Brain microvascular endothelial cell (primary cell): ENCODE measurements around the gene DMRTC2.

Source experiments
- DNase-seq: peaks from one replicate; pipeline ENCODE4 v3.0.0-alpha.2; 2020
- H3K27ac ChIP-seq: fragments of 250-450 bp; sonication (Bioruptor Pico); 2 replicates; pipeline ENCODE4 v1.5.1; 2020; ENCODE audit warnings: mild to moderate bottlenecking, moderate library complexity
- H3K27me3 ChIP-seq: fragments of 250-450 bp; sonication (Bioruptor Pico); replicated peaks from 2 replicates; pipeline ENCODE4 v1.5.1; 2020; ENCODE audit warnings: mild to moderate bottlenecking
- H3K36me3 ChIP-seq: fragments of 250-450 bp; sonication (Bioruptor Pico); replicated peaks from 2 replicates; pipeline ENCODE4 v1.5.1; 2020; ENCODE audit warnings: mild to moderate bottlenecking
- H3K4me3 ChIP-seq: 2 replicates; pipeline ENCODE4 v1.5.1; 2011; ENCODE audit warnings: low read depth, mild to moderate bottlenecking, control low read depth, low read length, moderate library complexity
- in situ Hi-C: cut with HindIII; loops from 2 replicates; pipeline ENCODE4 v1.10.0; 2017; ENCODE audit warnings: low sequenced_read_pairs, low pct_ligation_motif_present
- TF ChIP-seq, protein P1 (sequence below): IDR thresholded peaks from 2 replicates; pipeline ENCODE4 v1.5.1; 2011; ENCODE audit warnings: low read depth, mild to moderate bottlenecking, moderate library complexity, low read length, control low read depth, inconsistent platforms; ENCODE audit errors: missing control alignments

DMRTC2 gene

DNA sequence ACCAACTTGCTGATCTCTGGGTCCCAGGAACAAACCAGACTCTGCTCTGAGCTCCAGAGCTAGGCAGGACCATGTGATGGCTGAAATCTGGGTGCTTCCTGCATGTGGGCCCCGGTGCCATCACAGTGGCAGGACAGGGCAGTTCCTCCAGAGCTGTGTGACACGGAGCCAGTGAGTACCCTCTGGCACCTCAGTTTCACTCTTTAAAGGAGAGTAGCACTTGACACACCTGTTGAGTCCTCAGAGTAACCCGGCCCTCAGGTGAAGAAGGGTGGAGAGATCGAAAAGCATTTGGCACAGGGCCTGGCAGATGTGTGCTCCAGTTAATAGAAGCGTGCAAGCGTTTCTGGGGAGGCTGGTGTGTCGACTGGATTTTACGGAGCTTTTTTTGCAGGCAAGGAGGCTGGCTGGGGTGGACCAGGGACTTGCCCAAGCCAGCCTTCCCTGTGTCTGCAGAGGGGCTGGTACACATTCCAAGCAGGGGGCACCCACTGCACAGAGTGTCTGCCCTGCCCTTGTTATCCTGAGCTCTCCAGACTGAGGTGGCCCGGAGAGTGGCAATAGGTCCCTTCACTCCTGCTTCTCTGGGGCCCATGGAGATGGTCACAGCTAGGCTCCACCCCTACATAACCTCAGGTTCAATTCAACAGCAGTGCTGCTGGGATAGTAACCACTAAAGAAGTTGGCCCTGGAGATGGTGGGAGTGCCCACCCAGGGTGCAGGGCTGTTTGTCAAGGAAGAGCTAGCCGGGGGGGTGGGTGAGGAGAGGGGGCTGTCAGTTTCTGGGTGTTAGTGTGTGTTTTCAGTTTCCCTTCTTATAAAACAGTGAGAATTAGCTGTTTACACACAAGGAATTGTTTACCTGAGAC lies 23.5 kb downstream of the DMRTC2 start:
- Histone ChIP-seq H3K27ac (no peak overlapping the region), H3K27me3 (no peaks in the 10 kb centered on the region), H3K36me3 (peaks cover 83% of the 10 kb centered on the region), H3K4me3 (no peak overlapping the region)
- no peak for DNase-seq
- TF ChIP-seq, protein P1, sequence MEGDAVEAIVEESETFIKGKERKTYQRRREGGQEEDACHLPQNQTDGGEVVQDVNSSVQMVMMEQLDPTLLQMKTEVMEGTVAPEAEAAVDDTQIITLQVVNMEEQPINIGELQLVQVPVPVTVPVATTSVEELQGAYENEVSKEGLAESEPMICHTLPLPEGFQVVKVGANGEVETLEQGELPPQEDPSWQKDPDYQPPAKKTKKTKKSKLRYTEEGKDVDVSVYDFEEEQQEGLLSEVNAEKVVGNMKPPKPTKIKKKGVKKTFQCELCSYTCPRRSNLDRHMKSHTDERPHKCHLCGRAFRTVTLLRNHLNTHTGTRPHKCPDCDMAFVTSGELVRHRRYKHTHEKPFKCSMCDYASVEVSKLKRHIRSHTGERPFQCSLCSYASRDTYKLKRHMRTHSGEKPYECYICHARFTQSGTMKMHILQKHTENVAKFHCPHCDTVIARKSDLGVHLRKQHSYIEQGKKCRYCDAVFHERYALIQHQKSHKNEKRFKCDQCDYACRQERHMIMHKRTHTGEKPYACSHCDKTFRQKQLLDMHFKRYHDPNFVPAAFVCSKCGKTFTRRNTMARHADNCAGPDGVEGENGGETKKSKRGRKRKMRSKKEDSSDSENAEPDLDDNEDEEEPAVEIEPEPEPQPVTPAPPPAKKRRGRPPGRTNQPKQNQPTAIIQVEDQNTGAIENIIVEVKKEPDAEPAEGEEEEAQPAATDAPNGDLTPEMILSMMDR, result no peak
- in situ Hi-C loops, result no loop called here

DNA sequence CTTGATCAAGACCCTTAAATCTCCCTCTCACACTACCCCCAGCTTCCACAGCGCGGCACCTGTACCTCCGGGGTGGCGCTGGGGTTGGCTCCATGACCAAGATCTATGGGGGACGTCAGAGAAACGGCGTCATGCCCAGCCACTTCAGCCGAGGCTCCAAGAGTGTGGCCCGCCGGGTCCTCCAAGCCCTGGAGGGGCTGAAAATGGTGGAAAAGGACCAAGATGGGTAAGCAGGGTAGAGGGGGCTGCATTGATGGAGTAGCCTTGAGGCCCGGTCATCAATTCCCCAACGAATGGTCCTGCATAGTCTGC lies 24.1 kb downstream of the DMRTC2 start:
- in situ Hi-C loops, result no loop called here
- no peaks in the 10 kb centered on the region for H3K27me3 ChIP-seq
- peaks cover 79% of the 10 kb centered on the region for H3K36me3 ChIP-seq
- H3K27ac ChIP-seq, result no peak overlapping the region
- TF ChIP-seq, protein P1, result no peak
- no peak overlapping the region for H3K4me3 ChIP-seq
- DNase-seq, result no peak

DNA sequence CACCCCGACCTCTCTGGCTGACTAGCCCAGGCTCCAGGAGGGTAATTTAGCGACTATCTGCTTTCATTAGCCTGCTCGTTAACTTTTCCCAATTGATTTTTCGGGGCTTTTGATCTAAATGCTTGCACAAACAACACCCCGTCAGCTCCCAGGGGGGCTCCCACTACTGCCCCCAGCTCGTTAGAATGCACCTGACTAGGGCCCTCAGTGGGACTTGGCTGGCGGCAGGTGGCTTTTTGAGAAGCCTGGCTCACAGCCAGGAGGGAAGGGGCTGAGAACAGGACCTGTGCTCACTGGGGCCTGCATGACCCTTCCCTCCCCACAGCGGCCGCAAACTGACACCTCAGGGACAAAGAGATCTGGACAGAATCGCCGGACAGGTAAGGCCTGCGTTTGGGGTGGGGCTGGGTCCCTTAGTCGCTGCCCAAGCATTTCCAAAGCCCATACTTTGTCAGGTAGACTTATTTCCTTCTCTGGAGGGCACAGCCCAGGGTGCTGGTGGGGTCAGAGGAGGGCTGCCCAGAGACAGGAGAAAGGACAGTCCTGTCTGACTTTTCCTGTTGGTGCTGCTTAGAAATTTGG lies 24.6 kb downstream of the DMRTC2 start:
- no peaks in the 10 kb centered on the region for H3K27me3 ChIP-seq
- H3K36me3 ChIP-seq, result peaks cover 74% of the 10 kb centered on the region

DNA sequence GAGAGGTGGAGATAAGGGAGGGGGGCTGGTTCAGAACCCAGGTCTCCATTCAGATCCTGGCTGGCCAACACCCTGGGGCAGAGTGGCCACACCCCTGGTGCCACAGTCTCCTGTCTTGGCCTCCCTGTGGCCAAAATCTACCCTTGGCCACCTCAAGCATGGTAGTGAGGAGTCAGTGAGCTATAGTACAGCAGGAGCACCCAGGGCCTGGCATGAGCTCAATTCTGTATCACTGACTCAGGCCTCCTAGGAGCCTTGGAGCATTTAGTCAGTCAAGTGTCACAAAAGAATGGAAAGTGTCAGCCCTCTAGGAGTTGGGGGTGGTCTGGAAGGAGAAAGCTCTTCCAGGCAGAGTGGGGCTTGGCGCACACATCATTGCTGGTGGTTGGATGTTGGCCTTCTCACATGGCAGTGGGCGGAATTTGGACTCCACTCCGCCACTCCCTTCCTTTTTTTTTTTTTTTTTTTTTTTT lies 25.6 kb downstream of the DMRTC2 start:
- TF ChIP-seq, protein P1, result no peak
- no peak overlapping the region for H3K4me3 ChIP-seq
- DNase-seq, result peak; percentile 38
- in situ Hi-C loops, result no loop called here
- no peak overlapping the region for H3K27ac ChIP-seq
- no peaks in the 10 kb centered on the region for H3K27me3 ChIP-seq
- H3K36me3 ChIP-seq, result peaks cover 65% of the 10 kb centered on the region

More for the DNA sequence above, 24.6 kb downstream of the DMRTC2 start:
- Histone ChIP-seq H3K27ac (no peak overlapping the region), H3K4me3 (no peak overlapping the region)
- in situ Hi-C loops, result no loop called here
- no peak for DNase-seq
- TF ChIP-seq, protein P1, result no peak

DNA sequence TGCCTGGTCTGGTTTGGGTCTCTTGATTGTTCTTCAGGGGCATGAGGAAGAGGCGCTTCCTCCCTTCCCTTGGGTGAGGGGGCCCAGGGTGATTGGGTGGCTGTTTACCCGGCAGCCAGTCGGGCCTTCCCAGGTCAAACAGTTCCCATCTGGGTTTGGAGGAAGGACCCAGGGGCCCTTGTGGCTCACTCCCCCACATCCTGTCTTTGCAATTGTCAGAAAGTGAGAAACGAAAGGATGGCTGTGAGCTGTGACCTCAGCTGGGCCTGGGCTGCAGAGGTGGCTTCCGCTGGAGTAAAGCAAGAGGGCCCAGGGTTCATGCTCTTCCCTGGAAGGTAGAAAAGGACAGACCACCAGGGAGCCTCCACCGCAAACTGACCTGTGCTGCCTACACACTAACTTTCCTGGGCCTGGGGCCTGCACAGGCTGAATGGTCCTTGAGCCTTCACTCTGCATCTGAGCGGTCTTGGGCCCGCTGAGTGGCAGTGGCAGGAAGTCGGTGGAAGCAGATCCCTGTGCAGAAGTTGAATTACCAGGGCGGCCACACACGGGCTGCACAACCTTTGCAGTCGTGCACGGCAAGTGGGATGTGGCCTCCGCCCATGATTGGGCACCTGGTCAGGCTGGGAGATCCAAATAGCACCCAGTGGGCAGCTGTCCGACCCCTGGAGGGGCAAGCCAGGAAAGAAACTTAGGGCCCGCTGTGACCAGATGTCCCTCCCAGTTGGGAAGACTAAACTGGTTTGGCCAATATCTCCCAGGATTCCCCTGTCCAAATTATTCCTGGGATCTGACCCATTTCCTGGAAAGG lies 26.9 kb downstream of the DMRTC2 start:
- Histone ChIP-seq H3K27me3 (no peaks in the 10 kb centered on the region), H3K36me3 (peaks cover 53% of the 10 kb centered on the region), H3K4me3 (no peak overlapping the region), H3K27ac (no peak overlapping the region)
- DNase-seq, result no peak
- in situ Hi-C loops, result no loop called here
- TF ChIP-seq, protein P1, result no peak
